Brain pericyte (primary cell): ENCODE data around the gene ADGRG2.

Source experiments
- DNase-seq: peaks from one replicate; pipeline ENCODE4 v3.0.0-alpha.2; 2012; ENCODE audit warnings: low read depth, low spot score

Gene ADGRG2

GRCh38 chrX:18956303-18957032 lies 165.8 kb downstream of the ADGRG2 start:
- no peak for DNase-seq

- DNase-seq = no peak
These were observed 166.6 kb downstream of the ADGRG2 start for GRCh38 chrX:18955676-18956075.

GRCh38 chrX:18951032-18951431 lies 171.2 kb downstream of the ADGRG2 start:
- no peak for DNase-seq

- DNase-seq = no peak
These were observed 172.3 kb downstream of the ADGRG2 start for GRCh38 chrX:18949944-18950301.

- no peak for DNase-seq
These were observed 172.9 kb downstream of the ADGRG2 start for GRCh38 chrX:18949291-18949943.

- no peak for DNase-seq
These were observed 175.7 kb downstream of the ADGRG2 start for GRCh38 chrX:18946611-18947010.

- no peak for DNase-seq
These were observed 176.1 kb downstream of the ADGRG2 start for GRCh38 chrX:18946157-18946556.

- no peak for DNase-seq
These were observed 176.8 kb downstream of the ADGRG2 start for GRCh38 chrX:18945483-18945882.

GRCh38 chrX:18944482-18944881 lies 177.8 kb downstream of the ADGRG2 start:
- no peak for DNase-seq

GRCh38 chrX:18941896-18942295 lies 180.4 kb downstream of the ADGRG2 start:
- DNase-seq = no peak
